ENCODE data around the gene NCF1.
"Not testable (repeated sequence)": the region's sequence is repeated elsewhere in the genome, so short reads cannot be mapped to it uniquely, and the experiment has no call there.

NCF1 gene

GRCh38 chr7:74765205-74765918 is 8.4 kb upstream of the NCF1 start:
- H3K27me3 ChIP-seq (ENCODE audit: control insufficient read depth, insufficient read depth, low read length); H3K27ac ChIP-seq (ENCODE audit: low read depth, low read length); H3K4me1 ChIP-seq (ENCODE audit: control insufficient read depth, insufficient read depth, low read length); H3K9ac ChIP-seq (ENCODE audit: low read length); H3K36me3 ChIP-seq (ENCODE audit: control insufficient read depth, insufficient read depth, low read length); H3K4me3 ChIP-seq (ENCODE audit: low read length): not testable (repeated sequence)

GRCh38 chr7:74766509-74766908 is 7.3 kb upstream of the NCF1 start:
- not testable (repeated sequence) for H3K27me3 ChIP-seq (ENCODE audit: control insufficient read depth, insufficient read depth, low read length); H3K4me3 ChIP-seq (ENCODE audit: low read length); H3K4me1 ChIP-seq (ENCODE audit: control insufficient read depth, insufficient read depth, low read length)

GRCh38 chr7:74766991-74767390 is 6.8 kb upstream of the NCF1 start:
- not testable (repeated sequence) for H3K4me3 ChIP-seq (ENCODE audit: low read length); H3K36me3 ChIP-seq (ENCODE audit: control insufficient read depth, insufficient read depth, low read length); H3K9ac ChIP-seq (ENCODE audit: low read length); H3K27ac ChIP-seq (ENCODE audit: low read depth, low read length); H3K4me1 ChIP-seq (ENCODE audit: control insufficient read depth, insufficient read depth, low read length); H3K27me3 ChIP-seq (ENCODE audit: control insufficient read depth, insufficient read depth, low read length)

More at GRCh38 chr7:74766509-74766908, 7.3 kb upstream of the NCF1 start:
- H3K9ac ChIP-seq (ENCODE audit: low read length); H3K27ac ChIP-seq (ENCODE audit: low read depth, low read length); H3K36me3 ChIP-seq (ENCODE audit: control insufficient read depth, insufficient read depth, low read length): not testable (repeated sequence)

- not testable (repeated sequence) for H3K9ac ChIP-seq (ENCODE audit: low read length); H3K4me3 ChIP-seq (ENCODE audit: low read length); H3K27ac ChIP-seq (ENCODE audit: low read depth, low read length); H3K36me3 ChIP-seq (ENCODE audit: control insufficient read depth, insufficient read depth, low read length); H3K27me3 ChIP-seq (ENCODE audit: control insufficient read depth, insufficient read depth, low read length); H3K4me1 ChIP-seq (ENCODE audit: control insufficient read depth, insufficient read depth, low read length)
Measured at GRCh38 chr7:74770062-74770461, 3.7 kb upstream of the NCF1 start.

GRCh38 chr7:74772093-74772492 is 1.7 kb upstream of the NCF1 start:
- H3K9ac ChIP-seq (ENCODE audit: low read length); H3K4me3 ChIP-seq (ENCODE audit: low read length); H3K36me3 ChIP-seq (ENCODE audit: control insufficient read depth, insufficient read depth, low read length); H3K4me1 ChIP-seq (ENCODE audit: control insufficient read depth, insufficient read depth, low read length); H3K27ac ChIP-seq (ENCODE audit: low read depth, low read length); H3K27me3 ChIP-seq (ENCODE audit: control insufficient read depth, insufficient read depth, low read length): not testable (repeated sequence)

- H3K4me3 ChIP-seq (ENCODE audit: low read length); H3K4me1 ChIP-seq (ENCODE audit: control insufficient read depth, insufficient read depth, low read length); H3K9ac ChIP-seq (ENCODE audit: low read length); H3K36me3 ChIP-seq (ENCODE audit: control insufficient read depth, insufficient read depth, low read length); H3K27ac ChIP-seq (ENCODE audit: low read depth, low read length); H3K27me3 ChIP-seq (ENCODE audit: control insufficient read depth, insufficient read depth, low read length): not testable (repeated sequence)
Measured at GRCh38 chr7:74775111-74775510, 1.3 kb downstream of the NCF1 start.

GRCh38 chr7:74779053-74779452 is 5.2 kb downstream of the NCF1 start:
- not testable (repeated sequence) for H3K9ac ChIP-seq (ENCODE audit: low read length); H3K27me3 ChIP-seq (ENCODE audit: control insufficient read depth, insufficient read depth, low read length); H3K27ac ChIP-seq (ENCODE audit: low read depth, low read length); H3K4me3 ChIP-seq (ENCODE audit: low read length); H3K36me3 ChIP-seq (ENCODE audit: control insufficient read depth, insufficient read depth, low read length); H3K4me1 ChIP-seq (ENCODE audit: control insufficient read depth, insufficient read depth, low read length)

GRCh38 chr7:74781746-74782145 is 7.9 kb downstream of the NCF1 start:
- not testable (repeated sequence) for H3K4me1 ChIP-seq (ENCODE audit: control insufficient read depth, insufficient read depth, low read length); H3K27me3 ChIP-seq (ENCODE audit: control insufficient read depth, insufficient read depth, low read length)

GRCh38 chr7:74783595-74783994 is 9.8 kb downstream of the NCF1 start:
- H3K9ac ChIP-seq (ENCODE audit: low read length); H3K4me3 ChIP-seq (ENCODE audit: low read length); H3K27ac ChIP-seq (ENCODE audit: low read depth, low read length); H3K4me1 ChIP-seq (ENCODE audit: control insufficient read depth, insufficient read depth, low read length); H3K27me3 ChIP-seq (ENCODE audit: control insufficient read depth, insufficient read depth, low read length); H3K36me3 ChIP-seq (ENCODE audit: control insufficient read depth, insufficient read depth, low read length): not testable (repeated sequence)

More at GRCh38 chr7:74781746-74782145, 7.9 kb downstream of the NCF1 start:
- not testable (repeated sequence) for H3K9ac ChIP-seq (ENCODE audit: low read length); H3K4me3 ChIP-seq (ENCODE audit: low read length); H3K36me3 ChIP-seq (ENCODE audit: control insufficient read depth, insufficient read depth, low read length); H3K27ac ChIP-seq (ENCODE audit: low read depth, low read length)

GRCh38 chr7:74788369-74789150 is 14.7 kb downstream of the NCF1 start:
- H3K9ac ChIP-seq (ENCODE audit: low read length); H3K27ac ChIP-seq (ENCODE audit: low read depth, low read length): not testable (repeated sequence)

GRCh38 chr7:74789200-74789736 is 15.5 kb downstream of the NCF1 start:
- H3K4me3 ChIP-seq (ENCODE audit: low read length); H3K27me3 ChIP-seq (ENCODE audit: control insufficient read depth, insufficient read depth, low read length); H3K36me3 ChIP-seq (ENCODE audit: control insufficient read depth, insufficient read depth, low read length): not testable (repeated sequence)

More at GRCh38 chr7:74788369-74789150, 14.7 kb downstream of the NCF1 start:
- H3K4me3 ChIP-seq (ENCODE audit: low read length); H3K36me3 ChIP-seq (ENCODE audit: control insufficient read depth, insufficient read depth, low read length); H3K4me1 ChIP-seq (ENCODE audit: control insufficient read depth, insufficient read depth, low read length); H3K27me3 ChIP-seq (ENCODE audit: control insufficient read depth, insufficient read depth, low read length): not testable (repeated sequence)

GRCh38 chr7:74797848-74798622 is 24.2 kb downstream of the NCF1 start:
- not testable (repeated sequence) for H3K9ac ChIP-seq (ENCODE audit: low read length); H3K4me3 ChIP-seq (ENCODE audit: low read length); H3K27ac ChIP-seq (ENCODE audit: low read depth, low read length); H3K4me1 ChIP-seq (ENCODE audit: control insufficient read depth, insufficient read depth, low read length); H3K27me3 ChIP-seq (ENCODE audit: control insufficient read depth, insufficient read depth, low read length); H3K36me3 ChIP-seq (ENCODE audit: control insufficient read depth, insufficient read depth, low read length)

More at GRCh38 chr7:74789200-74789736, 15.5 kb downstream of the NCF1 start:
- not testable (repeated sequence) for H3K9ac ChIP-seq (ENCODE audit: low read length); H3K27ac ChIP-seq (ENCODE audit: low read depth, low read length); H3K4me1 ChIP-seq (ENCODE audit: control insufficient read depth, insufficient read depth, low read length)
